OCI-LY7 (cell line): ENCODE measurements around the gene TRPM8.

Source experiments
- CTCF ChIP-seq: fragments of 200-600 bp; sonication (generic); conservative IDR thresholded peaks from 2 replicates; pipeline ENCODE4 v1.5.1; 2014; ENCODE audit warnings: mild to moderate bottlenecking, antibody characterized with exemption, low read length, moderate library complexity, mixed read lengths
- EZH2phosphoT487 ChIP-seq: fragments of 200-600 bp; sonication (generic); IDR thresholded peaks from 2 replicates; pipeline ENCODE4 v1.6.1; 2018; ENCODE audit warnings: low read depth, borderline replicate concordance, mild to moderate bottlenecking, mixed run types, antibody characterized with exemption, low read length, moderate library complexity, mixed read lengths

GRCh38 chr2:233961905-233962304, 44.7 kb downstream of the TRPM8 start:
- TF ChIP-seq CTCF (no peak), EZH2phosphoT487 (no peak)
